H9 (cell line): ENCODE data around the gene SCYGR1. TPM values are rescaled to one million over a fixed set of nuclear protein-coding genes. Genes with fewer than 3 reads are reported as not detected.

ENCODE experiments used
- DNase-seq: peaks from one replicate; pipeline ENCODE4 v3.0.0-alpha.2; 2017
- H2AFZ ChIP-seq: one replicate; pipeline ENCODE4 v1.6.1; 2013; ENCODE audit warnings: mild to moderate bottlenecking, low read length, control low read depth, moderate library complexity
- H2AK5ac ChIP-seq: 2 replicates; pipeline ENCODE4 v1.6.1; 2013; ENCODE audit warnings: low read length, control low read depth, mixed read lengths; ENCODE audit not compliant: insufficient read length
- H2BK120ac ChIP-seq: one replicate; pipeline ENCODE4 v1.6.1; 2013; ENCODE audit warnings: low read depth, mild to moderate bottlenecking, low read length, control low read depth, inconsistent platforms; ENCODE audit not compliant: poor library complexity, severe bottlenecking
- H2BK12ac ChIP-seq: 2 replicates; pipeline ENCODE4 v1.6.1; 2013; ENCODE audit warnings: low read length, control low read depth, mixed read lengths, low read depth; ENCODE audit not compliant: insufficient read length
- H2BK15ac ChIP-seq: 2 replicates; pipeline ENCODE4 v1.6.1; 2013; ENCODE audit warnings: low read depth, low read length, control low read depth
- H2BK20ac ChIP-seq: one replicate; pipeline ENCODE4 v1.6.1; 2013; ENCODE audit warnings: low read depth, mild to moderate bottlenecking, low read length, control low read depth, inconsistent platforms; ENCODE audit not compliant: poor library complexity, severe bottlenecking
- H2BK5ac ChIP-seq: 2 replicates; pipeline ENCODE4 v1.6.1; 2013; ENCODE audit warnings: low read length, control low read depth, mixed read lengths; ENCODE audit not compliant: insufficient read length
- H3K14ac ChIP-seq: 2 replicates; pipeline ENCODE4 v1.6.1; 2013; ENCODE audit warnings: low read length, control low read depth; ENCODE audit not compliant: insufficient read depth
- H3K18ac ChIP-seq: 2 replicates; pipeline ENCODE4 v1.6.1; 2013; ENCODE audit warnings: low read depth, mild to moderate bottlenecking, mixed read lengths, low read length, control low read depth; ENCODE audit not compliant: insufficient read length
- H3K23ac ChIP-seq: 2 replicates; pipeline ENCODE4 v1.6.1; 2013; ENCODE audit warnings: low read length, control low read depth, mixed read lengths, low read depth; ENCODE audit not compliant: insufficient read length
- H3K23me2 ChIP-seq: 2 replicates; pipeline ENCODE4 v1.6.1; 2013; ENCODE audit warnings: low read depth, mild to moderate bottlenecking, mixed read lengths, low read length, control low read depth; ENCODE audit not compliant: insufficient read length, poor library complexity, severe bottlenecking
- H3K27ac ChIP-seq: 2 replicates; pipeline ENCODE4 v1.5.1; 2013; ENCODE audit warnings: low read length, control low read depth, mixed read lengths, low read depth; ENCODE audit not compliant: insufficient read length
- H3K27me3 ChIP-seq: 2 replicates; pipeline ENCODE4 v1.6.1; 2013; ENCODE audit warnings: low read length, control low read depth, inconsistent platforms; ENCODE audit not compliant: insufficient read depth
- H3K4ac ChIP-seq: 2 replicates; pipeline ENCODE4 v1.6.1; 2013; ENCODE audit warnings: low read depth, mild to moderate bottlenecking, control low read depth, inconsistent platforms, low read length, moderate library complexity
- H3K4me1 ChIP-seq: 2 replicates; pipeline ENCODE4 v1.6.1; 2013; ENCODE audit warnings: low read length, control low read depth, inconsistent platforms; ENCODE audit not compliant: insufficient read depth
- H3K4me2 ChIP-seq: 2 replicates; pipeline ENCODE4 v1.6.1; 2013; ENCODE audit warnings: low read length, control low read depth, mixed read lengths; ENCODE audit not compliant: insufficient read length, insufficient read depth
- H3K56ac ChIP-seq: 2 replicates; pipeline ENCODE4 v1.6.1; 2013; ENCODE audit warnings: low read depth, mild to moderate bottlenecking, mixed read lengths, low read length, control low read depth; ENCODE audit not compliant: insufficient read length
- H3K79me1 ChIP-seq: 2 replicates; pipeline ENCODE4 v1.6.1; 2013; ENCODE audit warnings: low read depth, mild to moderate bottlenecking, moderate library complexity, low read length, control low read depth, inconsistent platforms; ENCODE audit not compliant: insufficient read depth, poor library complexity, severe bottlenecking
- H3K79me2 ChIP-seq: 2 replicates; pipeline ENCODE4 v1.6.1; 2013; ENCODE audit warnings: low read length, control low read depth, inconsistent platforms; ENCODE audit not compliant: insufficient read depth
- H3K9ac ChIP-seq: 2 replicates; pipeline ENCODE4 v1.6.1; 2013; ENCODE audit warnings: low read length, control low read depth, mixed read lengths; ENCODE audit not compliant: insufficient read length; ENCODE audit errors: extremely low read depth
- H3K9me3 ChIP-seq: one replicate; pipeline ENCODE4 v1.6.1; 2013; ENCODE audit warnings: low read depth, low read length, inconsistent platforms; ENCODE audit not compliant: control insufficient read depth
- H3T11ph ChIP-seq: one replicate; pipeline ENCODE4 v1.6.1; 2013; ENCODE audit warnings: mild to moderate bottlenecking, low read length, control low read depth, inconsistent platforms
- H4K20me1 ChIP-seq: one replicate; pipeline ENCODE4 v1.6.1; 2013; ENCODE audit not compliant: control insufficient read depth, insufficient read length, insufficient read depth
- H4K5ac ChIP-seq: 2 replicates; pipeline ENCODE4 v1.6.1; 2013; ENCODE audit warnings: low read depth, mild to moderate bottlenecking, mixed read lengths, low read length, control low read depth; ENCODE audit not compliant: insufficient read length
- H4K8ac ChIP-seq: replicated peaks from 2 replicates; pipeline ENCODE4 v1.6.1; 2013; ENCODE audit warnings: low read length, control low read depth, mixed read lengths, low read depth; ENCODE audit not compliant: insufficient read length
- H4K91ac ChIP-seq: 2 replicates; pipeline ENCODE4 v1.6.1; 2013; ENCODE audit warnings: low read depth, mild to moderate bottlenecking, moderate library complexity, mixed read lengths, low read length, control low read depth; ENCODE audit not compliant: insufficient read length
- H3K27ac Mint-ChIP-seq, 3 experiments: 2 replicates in 2 of 3; 3 replicates in 1 of 3; pipeline ENCODE4 v1.8.0; 2020 to 2021; ENCODE audit warnings: mixed read lengths in 3 of 3, mild to moderate bottlenecking in 1 of 3, moderate library complexity in 1 of 3
- H3K27me3 Mint-ChIP-seq: 2 replicates; pipeline ENCODE4 v1.8.0; 2021; ENCODE audit warnings: low read depth, mild to moderate bottlenecking, moderate library complexity, mixed read lengths
- H3K36me3 Mint-ChIP-seq, 3 experiments: 2 replicates in 2 of 3; 3 replicates in 1 of 3; pipeline ENCODE4 v1.8.0; 2020 to 2021; ENCODE audit warnings: low read depth in 3 of 3, mixed read lengths in 3 of 3; ENCODE audit not compliant: insufficient read depth in 1 of 3
- H3K4me1 Mint-ChIP-seq, 2 experiments: 2 replicates each; pipeline ENCODE4 v1.8.0; 2020; ENCODE audit warnings: mixed read lengths in 2 of 2
- H3K4me3 Mint-ChIP-seq, 2 experiments: 2 replicates in 1 of 2; 3 replicates in 1 of 2; pipeline ENCODE4 v1.8.0; 2020 to 2021; ENCODE audit warnings: mild to moderate bottlenecking in 2 of 2, mixed read lengths in 2 of 2, moderate library complexity in 1 of 2
- H3K9me3 Mint-ChIP-seq, 2 experiments: 2 replicates in 1 of 2; 3 replicates in 1 of 2; pipeline ENCODE4 v1.8.0; 2020; ENCODE audit warnings: mild to moderate bottlenecking in 2 of 2, mixed read lengths in 2 of 2, moderate library complexity in 1 of 2
- CTCF ChIP-seq: fragments of 200-600 bp; sonication (generic); conservative IDR thresholded peaks from 3 replicates; pipeline ENCODE4 v1.8.0; 2021; ENCODE audit warnings: antibody characterized with exemption, mild to moderate bottlenecking
- WGBS: extraction: QIAGEN DNeasy Blood & Tissue Kit; methylation state at CpG from one replicate; pipeline ENCODE4 v1.1.7; 2013; ENCODE audit warnings: missing lambda C conversion rate, low lambda C conversion rate, mixed read lengths; ENCODE audit not compliant: insufficient read length; ENCODE audit errors: extremely low coverage; 5-methylcytosine and 5-hydroxymethylcytosine counted together
- total RNA-seq: library from RNA; stranded (reverse); gene quantifications from 2 replicates; pipeline ENCODE4 v1.2.1, GENCODE V29; 2021

The SCYGR1 gene
- total RNA-seq, 1 experiment from 2014 or later, result not detected

GRCh38 chr2:227436436-227437174, 48.9 kb upstream of the SCYGR1 start:
- H4K91ac ChIP-seq, result no peak overlapping the region
- Mint-ChIP-seq H3K4me3 (no peak overlapping the region), H3K9me3 (peaks cover 25 to 26% of the 10 kb centered on the region in 2 experiments), H3K36me3 (peaks cover 11 to 16% (median 11%) of the 10 kb centered on the region in 3 experiments), H3K4me1 (no peaks in the 10 kb centered on the region), H3K27me3 (no peaks in the 10 kb centered on the region; the same call in 1 of the 2 replicates), H3K27ac (no peak overlapping the region)
- H3K9me3 ChIP-seq, result peaks cover 13% of the 10 kb centered on the region
- no peaks in the 10 kb centered on the region for H3K79me1 ChIP-seq
- no peak overlapping the region for H3K56ac ChIP-seq
- no peak overlapping the region for H3K9ac ChIP-seq
- no peak overlapping the region for H4K8ac ChIP-seq
- H3K23me2 ChIP-seq, result no peaks in the 10 kb centered on the region
- H3T11ph ChIP-seq, result no peak overlapping the region
- H4K20me1 ChIP-seq, result no peaks in the 10 kb centered on the region
- no CpG with 5 or more reads among the region's 7 CpGs for WGBS
- H3K14ac ChIP-seq, result no peak overlapping the region
- H3K4me2 ChIP-seq, result no peak overlapping the region
- H4K5ac ChIP-seq, result no peak overlapping the region
- H3K23ac ChIP-seq, result no peak overlapping the region
- DNase-seq, result no peak
- no peak overlapping the region for H3K27ac ChIP-seq
- H2AK5ac ChIP-seq, result no peak overlapping the region
- no peak overlapping the region for H3K4ac ChIP-seq
- TF ChIP-seq CTCF, result no peak
- H2AFZ ChIP-seq, result no peak overlapping the region
- no peak overlapping the region for H2BK20ac ChIP-seq
- no peak overlapping the region for H2BK15ac ChIP-seq
- no peak overlapping the region for H3K18ac ChIP-seq
- H3K4me1 ChIP-seq, result no peaks in the 10 kb centered on the region
- no peaks in the 10 kb centered on the region for H3K27me3 ChIP-seq
- H3K79me2 ChIP-seq, result no peaks in the 10 kb centered on the region
- no peak overlapping the region for H2BK5ac ChIP-seq
- H2BK120ac ChIP-seq, result no peak overlapping the region
- no peak overlapping the region for H2BK12ac ChIP-seq
